Measurements from ENCODE around the gene THY1.

Gene THY1

GRCh38 chr11:119434591-119435330, 11.8 kb upstream of the THY1 start:
- no peak for TF ChIP-seq CTCF (IDR thresholded peaks at IDR 0.05; ENCODE audit: low read length)
- TF ChIP-seq EZH2 (IDR thresholded peaks at IDR 0.05; ENCODE audit: borderline replicate concordance, low read length): no peak
- Histone ChIP-seq H3K9me3 (ENCODE audit: low read length) (no peaks in the 10 kb centered on the region), H3K4me3 (ENCODE audit: low read depth, low read length, poor library complexity, severe bottlenecking) (no peak overlapping the region), H3K9me2 (ENCODE audit: low read depth, low read length) (no peaks in the 10 kb centered on the region), H3K9ac (ENCODE audit: low read length) (no peak overlapping the region), H3K4me2 (ENCODE audit: low read length) (no peak overlapping the region), H4K20me1 (ENCODE audit: insufficient read depth, low read length) (no peaks in the 10 kb centered on the region), H3K4me1 (ENCODE audit: insufficient read depth, low read length, severe bottlenecking) (no peaks in the 10 kb centered on the region), H3K36me3 (ENCODE audit: insufficient read depth, low read length) (no peaks in the 10 kb centered on the region), H3K27me3 (ENCODE audit: insufficient read depth, low read length) (no peaks in the 10 kb centered on the region), H3K27ac (ENCODE audit: low read depth, low read length, poor library complexity, severe bottlenecking) (no peak overlapping the region), H3F3A (ENCODE audit: insufficient read depth, low read length) (no peaks in the 10 kb centered on the region), H3K79me2 (ENCODE audit: insufficient read depth, low read length) (no peaks in the 10 kb centered on the region), H2AFZ (ENCODE audit: low read length) (no peak overlapping the region)

GRCh38 chr11:119433358-119433725, 10.4 kb upstream of the THY1 start:
- Histone ChIP-seq H3K9ac (ENCODE audit: low read length) (no peak overlapping the region), H3K4me2 (ENCODE audit: low read length) (no peak overlapping the region), H3K27ac (ENCODE audit: low read depth, low read length, poor library complexity, severe bottlenecking) (no peak overlapping the region), H3K27me3 (ENCODE audit: insufficient read depth, low read length) (no peaks in the 10 kb centered on the region), H3K4me1 (ENCODE audit: insufficient read depth, low read length, severe bottlenecking) (no peaks in the 10 kb centered on the region), H3K9me2 (ENCODE audit: low read depth, low read length) (no peaks in the 10 kb centered on the region), H4K20me1 (ENCODE audit: insufficient read depth, low read length) (no peaks in the 10 kb centered on the region), H3K4me3 (ENCODE audit: low read depth, low read length, poor library complexity, severe bottlenecking) (no peak overlapping the region), H3K36me3 (ENCODE audit: insufficient read depth, low read length) (no peaks in the 10 kb centered on the region), H3K79me2 (ENCODE audit: insufficient read depth, low read length) (no peaks in the 10 kb centered on the region), H2AFZ (ENCODE audit: low read length) (no peak overlapping the region), H3K9me3 (ENCODE audit: low read length) (no peaks in the 10 kb centered on the region), H3F3A (ENCODE audit: insufficient read depth, low read length) (no peaks in the 10 kb centered on the region)
- TF ChIP-seq CTCF (IDR thresholded peaks at IDR 0.05; ENCODE audit: low read length): no peak
- no peak for TF ChIP-seq EZH2 (IDR thresholded peaks at IDR 0.05; ENCODE audit: borderline replicate concordance, low read length)

GRCh38 chr11:119432484-119433357, 9.7 kb upstream of the THY1 start:
- no peak for TF ChIP-seq CTCF (IDR thresholded peaks at IDR 0.05; ENCODE audit: low read length)
- Histone ChIP-seq H3F3A (ENCODE audit: insufficient read depth, low read length) (no peaks in the 10 kb centered on the region), H3K9me3 (ENCODE audit: low read length) (no peaks in the 10 kb centered on the region), H3K9me2 (ENCODE audit: low read depth, low read length) (no peaks in the 10 kb centered on the region), H3K9ac (ENCODE audit: low read length) (no peak overlapping the region), H3K79me2 (ENCODE audit: insufficient read depth, low read length) (no peaks in the 10 kb centered on the region), H3K4me2 (ENCODE audit: low read length) (no peak overlapping the region), H3K27me3 (ENCODE audit: insufficient read depth, low read length) (no peaks in the 10 kb centered on the region), H4K20me1 (ENCODE audit: insufficient read depth, low read length) (no peaks in the 10 kb centered on the region), H3K27ac (ENCODE audit: low read depth, low read length, poor library complexity, severe bottlenecking) (no peak overlapping the region), H2AFZ (ENCODE audit: low read length) (no peak overlapping the region), H3K4me1 (ENCODE audit: insufficient read depth, low read length, severe bottlenecking) (no peaks in the 10 kb centered on the region), H3K36me3 (ENCODE audit: insufficient read depth, low read length) (no peaks in the 10 kb centered on the region), H3K4me3 (ENCODE audit: low read depth, low read length, poor library complexity, severe bottlenecking) (no peak overlapping the region)

All from OCI-LY1 (cell line).